GM19328 (cell line): ENCODE results near the gene KLF1.

Experiments used
- ATAC-seq: cut with Tn5 transposase; IDR thresholded peaks from one replicate; pipeline ENCODE4 v1.9.1; 2021; ENCODE audit warnings: mild to moderate bottlenecking, moderate library complexity; ENCODE audit not compliant: unreplicated experiment

Gene KLF1

GRCh38 chr19:12838886-12839756 is 47.9 kb downstream of the KLF1 start:
- no peak for ATAC-seq

- no peak for ATAC-seq
Measured at GRCh38 chr19:12838182-12838885, 48.7 kb downstream of the KLF1 start, which contains the start of gene MAST1. MAST1 (plus strand) TSS chr19:12838515; CDS start chr19:12838573, 58 bp downstream.

- ATAC-seq: no peak
Measured at GRCh38 chr19:12837225-12837624, 49.8 kb downstream of the KLF1 start.

GRCh38 chr19:12836529-12836863 is 50.5 kb downstream of the KLF1 start:
- ATAC-seq: no peak

GRCh38 chr19:12834976-12835757 is 51.8 kb downstream of the KLF1 start:
- ATAC-seq: no peak

GRCh38 chr19:12834566-12834943 is 52.4 kb downstream of the KLF1 start, which contains the start of gene RTBDN:
RTBDN (minus strand) TSS chr19:12834579; CDS start chr19:12829979, 4,600 bp downstream.
- no peak for ATAC-seq
